GM12878 (cell line): Measurements from ENCODE around the gene TRIL. TPM values are rescaled to one million over a fixed set of nuclear protein-coding genes. Genes with fewer than 3 reads are reported as not detected.

ENCODE experiments used
- ATAC-seq: fragments of 200-7000 bp; cut with Tn5 transposase; 3 replicates; pipeline ENCODE4 v1.9.1; 2020; ENCODE audit warnings: mild to moderate bottlenecking, moderate library complexity
- BruUV-seq: library from RNA; stranded (reverse); fragments of 400-500 nt; replicated peaks from 2 replicates; lab custom pipeline; 2021; lab: Mats Ljungman, UMichigan
- CTCF ChIA-PET: fragments of 300-600 bp; sonication (Branson Sonifier 250); formaldehyde crosslinking; extraction: SDS; loops from one replicate; lab custom pipeline; 2021; ENCODE audit warnings: inconsistent platforms; lab: Yijun Ruan, JAX
- POLR2A ChIA-PET: fragments of 350-600 bp; formaldehyde crosslinking; extraction: SDS; loops from one replicate; lab custom pipeline; 2021; ENCODE audit warnings: inconsistent platforms; lab: Charles Lee
- RAD21 ChIA-PET: fragments of 300-600 bp; sonication (Branson Sonifier 250); formaldehyde crosslinking; loops from one replicate; lab custom pipeline; 2023; ENCODE audit warnings: antibody characterized with exemption; ENCODE audit not compliant: unreplicated experiment; lab: Charles Lee
- SMC1A ChIA-PET: fragments of 300-600 bp; sonication (Branson Sonifier 250); formaldehyde crosslinking; loops from one replicate; lab custom pipeline; 2023; ENCODE audit not compliant: unreplicated experiment, uncharacterized antibody; lab: Charles Lee
- DNase-seq: peaks from one replicate; pipeline ENCODE4 v3.0.0-alpha.2; 2011; ENCODE audit warnings: low read depth, low spot score
- FAIRE-seq: peaks from 3 replicates; lab custom pipeline; 2011; peaks lifted over from hg19 to GRCh38; lab: Jason Lieb, UNC
- H2AFZ ChIP-seq: 2 replicates; pipeline ENCODE4 v1.6.0; 2011; ENCODE audit warnings: low read depth, low read length, control low read depth; ENCODE audit not compliant: control insufficient read depth
- H3K27ac ChIP-seq: 2 replicates; pipeline ENCODE4 v1.5.1; 2011; ENCODE audit warnings: control low read depth; ENCODE audit not compliant: control insufficient read depth, insufficient read depth
- H3K27me3 ChIP-seq, 2 experiments: replicated peaks in 1 of 2; 2 replicates each; pipeline versions ENCODE4 v1.6.0 to v1.6.1; 2011; ENCODE audit warnings: low read length in 1 of 2; ENCODE audit not compliant: control insufficient read depth in 2 of 2, insufficient read depth in 2 of 2
- H3K36me3 ChIP-seq, 2 experiments: 2 replicates each; pipeline ENCODE4 v1.5.1; 2011; ENCODE audit warnings: low read length in 1 of 2; ENCODE audit not compliant: control insufficient read depth in 2 of 2, insufficient read depth in 2 of 2
- H3K4me1 ChIP-seq: 2 replicates; pipeline ENCODE4 v1.6.1; 2011; ENCODE audit warnings: mild to moderate bottlenecking, low read length, moderate library complexity, mixed read lengths; ENCODE audit not compliant: control insufficient read depth, insufficient read depth
- H3K4me2 ChIP-seq: 2 replicates; pipeline ENCODE4 v1.6.0; 2011; ENCODE audit warnings: control low read depth; ENCODE audit not compliant: control insufficient read depth, insufficient read depth
- H3K4me3 ChIP-seq: fragments of 200-600 bp; sonication (generic); 2 replicates; pipeline ENCODE4 v1.5.1; 2016
- H3K79me2 ChIP-seq: 2 replicates; pipeline ENCODE4 v1.6.0; 2011; ENCODE audit warnings: low read length; ENCODE audit not compliant: control insufficient read depth, insufficient read depth
- H3K9ac ChIP-seq: 2 replicates; pipeline ENCODE4 v1.8.0; 2011; ENCODE audit warnings: low read length, control low read depth, mixed read lengths; ENCODE audit not compliant: control insufficient read depth, insufficient read depth
- H3K9me3 ChIP-seq: replicated peaks from 3 replicates; pipeline ENCODE4 v1.5.1; 2011; ENCODE audit warnings: mild to moderate bottlenecking, low read length; ENCODE audit not compliant: control insufficient read depth, insufficient read depth
- H4K20me1 ChIP-seq: 2 replicates; pipeline ENCODE4 v1.6.0; 2011; ENCODE audit not compliant: control insufficient read depth, insufficient read depth
- CEBPB ChIP-seq, 2 experiments: fragments of 150-350 bp in 1 of 2; IDR thresholded peaks; 2 replicates each; pipeline ENCODE4 v1.6.1; 2012 to 2014; ENCODE audit warnings: low read depth in 2 of 2, low read length in 2 of 2, borderline replicate concordance in 1 of 2, inconsistent platforms in 1 of 2
- HDAC6 ChIP-seq: fragments of 200-600 bp; sonication (generic); IDR thresholded peaks from one replicate; pipeline ENCODE4 v1.8.0; 2017; ENCODE audit warnings: antibody characterized with exemption; ENCODE audit not compliant: unreplicated experiment
- SPI1 ChIP-seq: IDR thresholded peaks from 2 replicates; pipeline ENCODE4 v1.6.1; 2011; ENCODE audit warnings: low read depth, mild to moderate bottlenecking, low read length, moderate library complexity, borderline replicate concordance; ENCODE audit not compliant: insufficient read depth
- ZNF217 ChIP-seq: fragments of 450-650 bp; IDR thresholded peaks from 2 replicates; pipeline ENCODE4 v1.6.1; 2017; ENCODE audit warnings: antibody characterized with exemption, mild to moderate bottlenecking
- WGBS: methylation state at CpG from one replicate; pipeline ENCODE4 v1.1.6; 2016; ENCODE audit warnings: low lambda C conversion rate; ENCODE audit not compliant: insufficient replicate concordance, insufficient coverage; ENCODE audit errors: missing lambda C conversion rate; 5-methylcytosine and 5-hydroxymethylcytosine counted together
- in situ Hi-C: fragments of 300-500 bp; cut with MboI; formaldehyde crosslinking; loops from 9 replicates; pipeline ENCODE4 v1.14.3; 2018; ENCODE audit warnings: mixed read lengths
- intact Hi-C: fragments of 100-400 bp; cut with micrococcal nuclease; formaldehyde crosslinking; loops from one replicate; pipeline ENCODE4 v1.14.2; 2022; ENCODE audit not compliant: unreplicated experiment
- polyA plus RNA-seq, 11 experiments: library from polyadenylated mRNA; depleted of rRNA in 4 of 11; unstranded in 6 of 11; stranded (reverse) in 5 of 11; fragments of >200 nt; fragmentation: Nextera tagmentation in 4 of 11; fragmentation: Illumina TruSeq in 1 of 11; extraction: Ambion mirVana in 4 of 11; extraction: Trizol in 1 of 11; gene quantifications; 1 replicate in 1 of 11; 2 replicates in 10 of 11; pipeline versions ENCODE4 v1.2.1 to v1.2.3, GENCODE V29; 2011 to 2016; ENCODE audit warnings: inconsistent platforms in 2 of 11, missing spikeins in 2 of 11, low read depth in 1 of 11
- total RNA-seq, 4 experiments: library from RNA; depleted of rRNA in 3 of 4; stranded (reverse); fragments of >200 nt in 3 of 4; fragmentation: Illumina TruSeq in 1 of 4; extraction: Trizol in 1 of 4; gene quantifications; 2 replicates each; pipeline versions ENCODE4 v1.2.1 to v1.2.3, GENCODE V29; 2013 to 2021
- TF ChIP-seq, protein P1 (sequence below): IDR thresholded peaks from 2 replicates; pipeline ENCODE4 v1.6.1; 2012; ENCODE audit warnings: mild to moderate bottlenecking, low read depth, low read length
- TF ChIP-seq, protein P2 (sequence below), 3 experiments: IDR thresholded peaks in 2 of 3; conservative IDR thresholded peaks in 1 of 3; 2 replicates each; pipeline ENCODE4 v1.5.1; 2011; ENCODE audit warnings: low read depth in 3 of 3, low read length in 3 of 3, mild to moderate bottlenecking in 3 of 3, control low read depth in 2 of 3, moderate library complexity in 2 of 3, inconsistent platforms in 1 of 3, mixed read lengths in 1 of 3; ENCODE audit not compliant: control insufficient read depth in 2 of 3, insufficient read depth in 1 of 3; ENCODE audit errors: extremely low read depth in 1 of 3

The TRIL gene
- total and polyA plus RNA-seq, 10 of the 15 experiments (the other 5 are each of a cell fraction or from before 2014, with no cell fraction given) = not detected

DNA sequence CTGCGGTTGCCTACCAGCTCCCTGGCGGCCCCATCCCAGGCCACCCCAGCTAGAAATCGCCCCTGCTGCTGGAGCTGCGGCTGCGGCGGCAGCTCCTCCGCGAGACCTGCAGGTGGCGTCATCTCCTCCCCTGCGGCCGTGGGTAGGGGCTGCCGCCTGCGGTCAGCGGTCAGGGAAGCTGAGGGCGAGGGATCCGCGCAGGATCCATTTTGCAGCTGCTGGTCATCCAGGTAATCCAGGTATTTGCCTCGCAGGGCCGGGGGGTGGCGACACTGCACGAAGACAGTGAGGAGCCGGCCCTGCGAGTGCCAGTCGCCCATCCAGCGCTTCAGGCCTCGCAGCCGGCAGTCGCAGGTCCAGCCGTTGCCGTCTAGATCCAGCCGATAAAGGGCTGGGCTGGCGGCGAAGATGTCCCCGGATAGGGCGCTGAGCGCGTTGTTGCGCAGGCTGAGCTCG, 1.5 kb downstream of the TRIL start:
- POLR2A ChIA-PET = no interaction called here
- no peak overlapping the region for H2AFZ ChIP-seq
- H4K20me1 ChIP-seq = no peaks in the 10 kb centered on the region
- in situ Hi-C loops = no loop called here
- intact Hi-C loops = no loop called here
- SMC1A ChIA-PET = no interaction called here
- H3K27me3 ChIP-seq = peaks cover 11 to 17% of the 10 kb centered on the region in 2 experiments
- no peaks in the 10 kb centered on the region for H3K4me1 ChIP-seq
- RAD21 ChIA-PET = no interaction called here
- ATAC-seq = no peak
- CTCF ChIA-PET = no interaction called here
- TF ChIP-seq, protein P1, sequence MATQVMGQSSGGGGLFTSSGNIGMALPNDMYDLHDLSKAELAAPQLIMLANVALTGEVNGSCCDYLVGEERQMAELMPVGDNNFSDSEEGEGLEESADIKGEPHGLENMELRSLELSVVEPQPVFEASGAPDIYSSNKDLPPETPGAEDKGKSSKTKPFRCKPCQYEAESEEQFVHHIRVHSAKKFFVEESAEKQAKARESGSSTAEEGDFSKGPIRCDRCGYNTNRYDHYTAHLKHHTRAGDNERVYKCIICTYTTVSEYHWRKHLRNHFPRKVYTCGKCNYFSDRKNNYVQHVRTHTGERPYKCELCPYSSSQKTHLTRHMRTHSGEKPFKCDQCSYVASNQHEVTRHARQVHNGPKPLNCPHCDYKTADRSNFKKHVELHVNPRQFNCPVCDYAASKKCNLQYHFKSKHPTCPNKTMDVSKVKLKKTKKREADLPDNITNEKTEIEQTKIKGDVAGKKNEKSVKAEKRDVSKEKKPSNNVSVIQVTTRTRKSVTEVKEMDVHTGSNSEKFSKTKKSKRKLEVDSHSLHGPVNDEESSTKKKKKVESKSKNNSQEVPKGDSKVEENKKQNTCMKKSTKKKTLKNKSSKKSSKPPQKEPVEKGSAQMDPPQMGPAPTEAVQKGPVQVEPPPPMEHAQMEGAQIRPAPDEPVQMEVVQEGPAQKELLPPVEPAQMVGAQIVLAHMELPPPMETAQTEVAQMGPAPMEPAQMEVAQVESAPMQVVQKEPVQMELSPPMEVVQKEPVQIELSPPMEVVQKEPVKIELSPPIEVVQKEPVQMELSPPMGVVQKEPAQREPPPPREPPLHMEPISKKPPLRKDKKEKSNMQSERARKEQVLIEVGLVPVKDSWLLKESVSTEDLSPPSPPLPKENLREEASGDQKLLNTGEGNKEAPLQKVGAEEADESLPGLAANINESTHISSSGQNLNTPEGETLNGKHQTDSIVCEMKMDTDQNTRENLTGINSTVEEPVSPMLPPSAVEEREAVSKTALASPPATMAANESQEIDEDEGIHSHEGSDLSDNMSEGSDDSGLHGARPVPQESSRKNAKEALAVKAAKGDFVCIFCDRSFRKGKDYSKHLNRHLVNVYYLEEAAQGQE = no peak
- no peak for TF ChIP-seq CEBPB (IDR thresholded peaks at IDR 0.05; ENCODE audit: borderline replicate concordance in 1 of 2, low read depth in 2 of 2, low read length in 2 of 2)
- TF ChIP-seq ZNF217 = no peak
- no peak for TF ChIP-seq SPI1
- TF ChIP-seq, protein P2, sequence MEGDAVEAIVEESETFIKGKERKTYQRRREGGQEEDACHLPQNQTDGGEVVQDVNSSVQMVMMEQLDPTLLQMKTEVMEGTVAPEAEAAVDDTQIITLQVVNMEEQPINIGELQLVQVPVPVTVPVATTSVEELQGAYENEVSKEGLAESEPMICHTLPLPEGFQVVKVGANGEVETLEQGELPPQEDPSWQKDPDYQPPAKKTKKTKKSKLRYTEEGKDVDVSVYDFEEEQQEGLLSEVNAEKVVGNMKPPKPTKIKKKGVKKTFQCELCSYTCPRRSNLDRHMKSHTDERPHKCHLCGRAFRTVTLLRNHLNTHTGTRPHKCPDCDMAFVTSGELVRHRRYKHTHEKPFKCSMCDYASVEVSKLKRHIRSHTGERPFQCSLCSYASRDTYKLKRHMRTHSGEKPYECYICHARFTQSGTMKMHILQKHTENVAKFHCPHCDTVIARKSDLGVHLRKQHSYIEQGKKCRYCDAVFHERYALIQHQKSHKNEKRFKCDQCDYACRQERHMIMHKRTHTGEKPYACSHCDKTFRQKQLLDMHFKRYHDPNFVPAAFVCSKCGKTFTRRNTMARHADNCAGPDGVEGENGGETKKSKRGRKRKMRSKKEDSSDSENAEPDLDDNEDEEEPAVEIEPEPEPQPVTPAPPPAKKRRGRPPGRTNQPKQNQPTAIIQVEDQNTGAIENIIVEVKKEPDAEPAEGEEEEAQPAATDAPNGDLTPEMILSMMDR (IDR thresholded peaks at IDR 0.05 in 2 of 3, conservative IDR thresholded peaks at IDR 0.05 in 1 of 3; ENCODE audit: control insufficient read depth in 2 of 3, extremely low read depth in 1 of 3, insufficient read depth in 1 of 3, low read depth in 3 of 3, low read length in 3 of 3) = peak in 1 of 3 experiments; percentile 5; a peak in 1 of 6 replicates
- TF ChIP-seq HDAC6 = no peak
- TF ChIP-seq, all 136 proteins: peak for 1
- Histone ChIP-seq H3K79me2 (no peaks in the 10 kb centered on the region), H3K36me3 (no peaks in the 10 kb centered on the region), H3K4me2 (no peak overlapping the region), H3K9ac (no peak overlapping the region), H3K4me3 (no peak overlapping the region), H3K9me3 (peaks cover 3% of the 10 kb centered on the region; the same call in 2 of the 3 replicates), H3K27ac (no peak overlapping the region)
- 9% methylated on average over 38 of the region's 39 CpGs for WGBS
- FAIRE-seq = no peak
- no TSS peak for BruUV-seq
- DNase-seq = no peak
